ENCODE results near the gene PLOD3. TPM values are rescaled to one million over a fixed set of nuclear protein-coding genes. Genes with fewer than 3 reads are reported as not detected.

PLOD3 gene
- total RNA-seq, 3 donors from 2014 or later (not counting 1 experiment from before 2014, with no cell fraction given), result 41.7 to 54.5 (median 45.0) TPM

GRCh38 chr7:101233907-101234547 lies 16.6 kb upstream of the PLOD3 start:
- no peaks in the 10 kb centered on the region for H3K4me1 ChIP-seq (ENCODE audit: control insufficient read depth, insufficient read depth, low read length)
- no peak for DNase-seq
- 95% methylated on average over 21 of the region's 21 CpGs for WGBS (ENCODE audit: insufficient coverage)
- peaks cover 19% of the 10 kb centered on the region for H3K36me3 ChIP-seq (ENCODE audit: control insufficient read depth, insufficient read depth, low read length)
- H3K27me3 ChIP-seq (ENCODE audit: control insufficient read depth, insufficient read depth, low read length), result no peaks in the 10 kb centered on the region
- ATAC-seq, result no peak
- H3K36me3 Mint-ChIP-seq, result no peaks in the 10 kb centered on the region
- H3K4me3 Mint-ChIP-seq, result no peak overlapping the region
- intact Hi-C loops (cut with micrococcal nuclease), result no loop called here
- peaks cover 0 to 11% of the 10 kb centered on the region in 2 donors for H3K4me1 Mint-ChIP-seq
- TF ChIP-seq CTCF (IDR thresholded peaks at IDR 0.05), result no peak
- no peaks in the 10 kb centered on the region for H3K9me3 ChIP-seq (ENCODE audit: control insufficient read depth, insufficient read depth, low read length)
- H3K27me3 Mint-ChIP-seq (ENCODE audit: low read depth in 2 of 2), result no peaks in the 10 kb centered on the region
- no peaks in the 10 kb centered on the region for H3K9me3 Mint-ChIP-seq
- H3K27ac ChIP-seq (ENCODE audit: low read length), result no peak overlapping the region
- H3K4me3 ChIP-seq (ENCODE audit: low read length), result no peak overlapping the region
- H3K27ac Mint-ChIP-seq, result no peak overlapping the region

- intact Hi-C loops (cut with micrococcal nuclease), result no loop called here
- H3K27ac Mint-ChIP-seq, result no peak overlapping the region
- no peaks in the 10 kb centered on the region for H3K36me3 Mint-ChIP-seq
These were observed 14.9 kb upstream of the PLOD3 start for GRCh38 chr7:101232141-101232850.

GRCh38 chr7:101231644-101232043 lies 14.3 kb upstream of the PLOD3 start:
- TF ChIP-seq CTCF (IDR thresholded peaks at IDR 0.05), result no peak
- peaks cover 15% of the 10 kb centered on the region for H3K36me3 ChIP-seq (ENCODE audit: control insufficient read depth, insufficient read depth, low read length)
- intact Hi-C loops (cut with micrococcal nuclease), result no loop called here
- peaks cover 0 to 6% of the 10 kb centered on the region in 2 donors for H3K4me1 Mint-ChIP-seq
- H3K27ac ChIP-seq (ENCODE audit: low read length), result no peak overlapping the region
- no peaks in the 10 kb centered on the region for H3K4me1 ChIP-seq (ENCODE audit: control insufficient read depth, insufficient read depth, low read length)
- no peak overlapping the region for H3K4me3 Mint-ChIP-seq
- H3K9me3 Mint-ChIP-seq, result no peaks in the 10 kb centered on the region
- no peak overlapping the region for H3K4me3 ChIP-seq (ENCODE audit: low read length)
- DNase-seq (no peak), ATAC-seq (no peak)
- H3K27me3 ChIP-seq (ENCODE audit: control insufficient read depth, insufficient read depth, low read length), result no peaks in the 10 kb centered on the region
- no peaks in the 10 kb centered on the region for H3K9me3 ChIP-seq (ENCODE audit: control insufficient read depth, insufficient read depth, low read length)
- H3K27ac Mint-ChIP-seq, result no peak overlapping the region
- 98% methylated on average over 7 of the region's 7 CpGs for WGBS (ENCODE audit: insufficient coverage)
- no peaks in the 10 kb centered on the region for H3K36me3 Mint-ChIP-seq
- no peaks in the 10 kb centered on the region for H3K27me3 Mint-ChIP-seq (ENCODE audit: low read depth in 2 of 2)

More at GRCh38 chr7:101232141-101232850, 14.9 kb upstream of the PLOD3 start:
- no peak overlapping the region for H3K27ac ChIP-seq (ENCODE audit: low read length)
- ATAC-seq (no peak), DNase-seq (no peak)
- no peaks in the 10 kb centered on the region for H3K27me3 ChIP-seq (ENCODE audit: control insufficient read depth, insufficient read depth, low read length)
- H3K4me1 ChIP-seq (ENCODE audit: control insufficient read depth, insufficient read depth, low read length), result no peaks in the 10 kb centered on the region
- WGBS (ENCODE audit: insufficient coverage), result 92% methylated on average over 51 of the region's 52 CpGs
- no peak for TF ChIP-seq CTCF (IDR thresholded peaks at IDR 0.05)
- Mint-ChIP-seq H3K27me3 (ENCODE audit: low read depth in 2 of 2) (no peaks in the 10 kb centered on the region), H3K4me3 (no peak overlapping the region), H3K4me1 (peaks cover 0 to 6% of the 10 kb centered on the region in 2 donors), H3K9me3 (no peaks in the 10 kb centered on the region)
- no peak overlapping the region for H3K4me3 ChIP-seq (ENCODE audit: low read length)
- peaks cover 19% of the 10 kb centered on the region for H3K36me3 ChIP-seq (ENCODE audit: control insufficient read depth, insufficient read depth, low read length)
- H3K9me3 ChIP-seq (ENCODE audit: control insufficient read depth, insufficient read depth, low read length), result no peaks in the 10 kb centered on the region
